Karpas-422 (cell line): ENCODE measurements around the gene SMAD3. TPM values are rescaled to one million over a fixed set of nuclear protein-coding genes. Genes with fewer than 3 reads are reported as not detected.

Experiments used
- DNase-seq: peaks from one replicate; pipeline ENCODE4 v3.0.0-alpha.2; 2015
- H2AFZ ChIP-seq: fragments of 200-600 bp; sonication (generic); 2 replicates; pipeline ENCODE4 v1.6.1; 2014; ENCODE audit warnings: antibody characterized with exemption, low read length, mixed read lengths
- H3K27ac ChIP-seq: fragments of 200-600 bp; sonication (generic); 2 replicates; pipeline ENCODE4 v1.5.1; 2014; ENCODE audit warnings: mild to moderate bottlenecking, low read length, moderate library complexity
- H3K27me3 ChIP-seq: fragments of 200-600 bp; sonication (generic); 2 replicates; pipeline ENCODE4 v1.6.1; 2014; ENCODE audit warnings: low read length, mixed read lengths
- H3K36me3 ChIP-seq: fragments of 200-600 bp; sonication (generic); 2 replicates; pipeline ENCODE4 v1.6.1; 2014; ENCODE audit warnings: low read length, mixed read lengths; ENCODE audit not compliant: insufficient read depth
- H3K4me1 ChIP-seq: fragments of 200-600 bp; sonication (generic); 2 replicates; pipeline ENCODE4 v1.6.1; 2014; ENCODE audit warnings: mild to moderate bottlenecking, low read length, mixed read lengths
- H3K4me2 ChIP-seq: fragments of 200-600 bp; sonication (generic); 2 replicates; pipeline ENCODE4 v1.6.1; 2014; ENCODE audit warnings: low read length, low read depth, mild to moderate bottlenecking; ENCODE audit not compliant: poor library complexity, severe bottlenecking
- H3K4me3 ChIP-seq: fragments of 200-600 bp; sonication (generic); 2 replicates; pipeline ENCODE4 v1.5.1; 2014; ENCODE audit warnings: mild to moderate bottlenecking, antibody characterized with exemption, low read length, mixed read lengths
- H3K79me2 ChIP-seq: fragments of 200-600 bp; sonication (generic); 2 replicates; pipeline ENCODE4 v1.6.1; 2014; ENCODE audit warnings: mild to moderate bottlenecking, low read length, mixed read lengths
- H3K9ac ChIP-seq: fragments of 200-600 bp; sonication (generic); 2 replicates; pipeline ENCODE4 v1.6.0; 2014; ENCODE audit warnings: low read length
- H3K9me2 ChIP-seq: fragments of 200-600 bp; sonication (generic), shearing (Covaris generic); replicated peaks from 2 replicates; pipeline ENCODE4 v1.6.0; 2014; ENCODE audit warnings: mild to moderate bottlenecking, low read length, moderate library complexity; ENCODE audit not compliant: insufficient read depth
- H3K9me3 ChIP-seq: fragments of 300-700, 200-600 bp; sonication (generic); 2 replicates; pipeline ENCODE4 v1.6.1; 2014; ENCODE audit warnings: low read length, mixed read lengths
- H4K20me1 ChIP-seq: fragments of 200-600 bp; sonication (generic); 2 replicates; pipeline ENCODE4 v1.6.1; 2014; ENCODE audit warnings: mild to moderate bottlenecking, antibody characterized with exemption, low read length, low read depth; ENCODE audit not compliant: insufficient read depth
- total RNA-seq: library from RNA; depleted of rRNA; stranded (reverse); fragments of >200 nt; shearing (Covaris generic); gene quantifications from 2 replicates; pipeline ENCODE4 v1.2.3, GENCODE V29; 2014; ENCODE audit warnings: low replicate concordance

SMAD3 gene
- total RNA-seq, 1 experiment from 2014 or later = 27.7 TPM

DNA sequence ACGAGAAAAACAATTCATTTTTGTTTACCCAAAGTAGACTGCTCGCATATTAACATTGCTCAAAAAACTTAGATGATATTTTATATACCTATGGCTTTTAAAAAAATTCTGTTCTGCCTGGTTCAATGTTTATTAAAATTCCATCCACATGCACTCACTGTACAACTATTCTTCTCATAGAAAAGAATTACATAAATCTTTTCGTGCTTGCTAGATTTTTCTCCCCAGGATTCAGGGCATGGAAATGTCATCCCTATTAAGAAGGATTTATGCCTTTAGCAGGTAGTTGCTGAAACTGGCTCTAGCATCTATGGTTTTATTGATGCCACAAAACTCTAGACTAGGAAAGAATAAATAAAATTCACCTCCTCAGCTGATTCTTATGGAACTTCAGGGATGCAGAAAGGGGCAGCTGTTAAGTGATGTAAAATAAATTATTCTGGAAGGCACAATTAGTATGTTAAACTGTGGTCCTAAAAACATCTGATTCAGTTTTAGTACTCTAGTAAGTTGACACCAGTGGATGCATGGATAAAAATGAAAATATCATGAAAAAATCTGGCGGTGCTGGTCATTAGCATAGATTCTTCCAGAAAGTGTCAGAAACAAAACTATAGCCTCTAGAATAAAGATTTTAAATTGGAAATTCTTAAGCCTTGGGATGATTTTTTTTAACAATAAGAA lies 147.4 kb downstream of the SMAD3 start:
- Histone ChIP-seq H4K20me1 (no peaks in the 10 kb centered on the region), H3K27me3 (no peaks in the 10 kb centered on the region), H3K4me3 (no peak overlapping the region), H3K79me2 (no peaks in the 10 kb centered on the region), H3K36me3 (peaks cover 10% of the 10 kb centered on the region; the same call in 1 of the 2 replicates), H3K4me2 (no peak overlapping the region), H3K9me3 (no peaks in the 10 kb centered on the region), H3K9ac (no peak overlapping the region), H3K9me2 (no peaks in the 10 kb centered on the region), H2AFZ (no peak overlapping the region), H3K4me1 (peaks cover 16% of the 10 kb centered on the region), H3K27ac (no peak overlapping the region)
- no peak for DNase-seq

DNA sequence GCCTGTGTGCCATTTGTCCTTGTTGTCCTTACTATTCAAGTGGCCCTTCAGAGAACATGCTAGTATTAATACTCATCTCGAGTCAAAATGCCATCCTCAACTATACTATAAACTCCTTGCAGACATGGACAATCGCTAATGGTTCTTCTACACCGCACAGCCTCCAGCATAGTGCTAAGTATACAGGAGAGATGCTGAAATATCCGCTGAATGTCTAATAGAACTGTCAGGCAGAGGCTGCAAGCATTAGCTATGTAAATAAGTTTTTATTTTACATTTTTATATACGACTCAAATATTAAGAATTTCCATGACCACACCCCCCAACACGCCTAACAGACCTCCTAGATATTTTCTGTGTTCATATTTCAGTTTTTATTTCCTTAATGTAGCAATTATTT lies 149.7 kb downstream of the SMAD3 start:
- no peak overlapping the region for H3K9ac ChIP-seq
- H3K4me2 ChIP-seq = peak overlapping the region; percentile 53
- no peaks in the 10 kb centered on the region for H3K79me2 ChIP-seq
- no peaks in the 10 kb centered on the region for H3K27me3 ChIP-seq
- no peaks in the 10 kb centered on the region for H4K20me1 ChIP-seq
- no peak overlapping the region for H3K4me3 ChIP-seq
- no peaks in the 10 kb centered on the region for H3K36me3 ChIP-seq
- H3K27ac ChIP-seq = no peak overlapping the region
- DNase-seq = no peak
- peaks cover 10% of the 10 kb centered on the region for H3K4me1 ChIP-seq
- no peaks in the 10 kb centered on the region for H3K9me3 ChIP-seq
- H2AFZ ChIP-seq = no peak overlapping the region
- no peaks in the 10 kb centered on the region for H3K9me2 ChIP-seq

DNA sequence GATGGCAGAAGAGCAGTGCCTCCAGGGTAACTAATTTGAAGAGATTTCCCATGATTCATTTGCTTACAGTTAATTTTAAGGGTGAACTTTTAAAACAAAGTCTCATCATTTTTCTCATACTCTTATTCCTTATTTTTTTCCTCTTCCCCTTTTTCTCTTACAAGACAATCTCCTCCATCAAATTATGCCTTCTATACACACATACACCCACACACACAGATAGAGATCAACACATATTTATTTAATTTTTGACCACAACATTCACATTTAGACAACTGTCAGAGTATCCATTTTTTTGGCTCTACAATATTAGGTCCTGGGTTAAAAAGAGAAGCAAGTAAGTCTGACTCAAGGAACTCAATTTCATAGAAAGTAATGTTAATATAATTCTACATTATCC lies 151.5 kb downstream of the SMAD3 start:
- no peaks in the 10 kb centered on the region for H4K20me1 ChIP-seq
- H3K9ac ChIP-seq = no peak overlapping the region
- DNase-seq = no peak
- H3K4me2 ChIP-seq = no peak overlapping the region
- H3K4me3 ChIP-seq = no peak overlapping the region
- H3K9me3 ChIP-seq = no peaks in the 10 kb centered on the region
- H3K27me3 ChIP-seq = no peaks in the 10 kb centered on the region
- H3K36me3 ChIP-seq = no peaks in the 10 kb centered on the region
- H2AFZ ChIP-seq = no peak overlapping the region
- H3K4me1 ChIP-seq = peaks cover 10% of the 10 kb centered on the region
- no peaks in the 10 kb centered on the region for H3K9me2 ChIP-seq
- H3K79me2 ChIP-seq = no peaks in the 10 kb centered on the region
- no peak overlapping the region for H3K27ac ChIP-seq

DNA sequence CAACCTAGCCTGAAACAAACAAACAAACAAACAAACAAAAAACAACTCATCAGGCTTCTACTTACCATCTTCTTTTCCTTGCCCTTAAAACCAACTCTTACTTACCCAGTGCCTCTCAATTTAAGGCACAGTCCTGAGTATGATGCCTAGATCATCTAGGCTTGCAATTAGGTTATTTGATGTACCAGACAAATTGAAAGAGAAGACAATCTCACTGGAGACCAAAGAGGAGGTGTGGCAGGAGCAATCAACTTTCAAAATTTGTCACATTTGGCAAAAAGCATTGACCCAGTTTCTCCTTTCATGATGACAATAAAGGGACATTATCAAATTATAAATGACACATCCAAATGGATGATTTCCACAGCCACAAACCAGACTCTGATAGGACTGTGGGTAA lies 153.0 kb downstream of the SMAD3 start:
- Histone ChIP-seq H2AFZ (no peak overlapping the region), H3K9me2 (no peaks in the 10 kb centered on the region), H3K36me3 (no peaks in the 10 kb centered on the region), H3K27me3 (no peaks in the 10 kb centered on the region), H3K27ac (no peak overlapping the region), H3K79me2 (no peaks in the 10 kb centered on the region), H3K4me2 (no peak overlapping the region), H4K20me1 (0 out of 2 replicates have a peak, but pooled peaks cover 5% of the 10 kb centered on the region), H3K9me3 (no peaks in the 10 kb centered on the region), H3K4me1 (peaks cover 10% of the 10 kb centered on the region), H3K9ac (no peak overlapping the region), H3K4me3 (no peak overlapping the region)
- no peak for DNase-seq

DNA sequence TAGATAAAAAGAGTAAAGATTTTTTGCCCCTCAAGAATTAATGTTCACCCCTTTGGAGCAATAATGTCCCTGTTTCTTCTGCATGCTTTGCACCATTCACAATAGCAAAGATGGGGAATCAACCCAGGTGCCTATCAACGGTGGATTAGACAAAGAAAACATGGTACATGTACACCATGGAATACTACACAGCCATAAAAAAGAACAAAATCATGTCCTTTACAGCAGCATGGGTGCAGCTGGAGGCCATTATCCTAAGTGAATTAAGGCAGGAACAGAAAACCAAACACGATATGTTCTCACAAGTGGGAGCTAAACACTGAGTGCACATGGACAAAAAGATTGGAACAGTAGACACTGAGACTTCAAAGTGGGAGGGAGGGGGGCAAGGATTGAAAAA lies 153.9 kb downstream of the SMAD3 start:
- Histone ChIP-seq H3K36me3 (no peaks in the 10 kb centered on the region), H3K4me3 (no peak overlapping the region), H4K20me1 (0 out of 2 replicates have a peak, but pooled peaks cover 5% of the 10 kb centered on the region), H3K9ac (no peak overlapping the region), H3K27me3 (no peaks in the 10 kb centered on the region), H3K4me1 (peaks cover 10% of the 10 kb centered on the region), H2AFZ (no peak overlapping the region), H3K27ac (no peak overlapping the region), H3K4me2 (no peak overlapping the region), H3K79me2 (no peaks in the 10 kb centered on the region), H3K9me3 (no peaks in the 10 kb centered on the region), H3K9me2 (no peaks in the 10 kb centered on the region)
- DNase-seq = no peak

DNA sequence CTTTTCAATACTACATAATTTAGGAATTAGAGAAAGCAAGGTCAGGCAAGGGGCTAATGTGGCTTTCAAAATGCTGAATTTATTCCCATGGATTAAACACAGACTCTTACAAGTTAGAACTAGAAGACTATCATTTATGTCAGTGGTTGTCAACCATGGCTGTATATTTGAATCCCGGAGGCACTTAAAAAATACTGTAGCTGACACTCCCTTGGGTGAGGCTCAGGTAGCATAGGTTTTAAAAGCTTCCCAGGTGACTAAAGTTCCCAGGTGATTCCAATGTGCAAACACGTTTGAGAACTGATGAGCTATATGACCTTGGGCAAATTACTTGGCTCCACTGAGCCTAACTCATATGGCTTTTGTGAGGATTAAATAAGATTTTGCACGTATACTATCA lies 159.5 kb downstream of the SMAD3 start:
- H2AFZ ChIP-seq = no peak overlapping the region
- no peak overlapping the region for H3K4me3 ChIP-seq
- H3K9ac ChIP-seq = no peak overlapping the region
- H3K4me1 ChIP-seq = peaks cover 12% of the 10 kb centered on the region
- no peak for DNase-seq
- no peaks in the 10 kb centered on the region for H3K9me3 ChIP-seq
- peak overlapping the region; percentile 16 for H3K4me2 ChIP-seq
- no peaks in the 10 kb centered on the region for H3K79me2 ChIP-seq
- H3K27me3 ChIP-seq = no peaks in the 10 kb centered on the region
- H4K20me1 ChIP-seq = peaks cover 7% of the 10 kb centered on the region; the same call in 1 of the 2 replicates
- no peaks in the 10 kb centered on the region for H3K36me3 ChIP-seq
- H3K27ac ChIP-seq = no peak overlapping the region
- H3K9me2 ChIP-seq = no peaks in the 10 kb centered on the region

DNA sequence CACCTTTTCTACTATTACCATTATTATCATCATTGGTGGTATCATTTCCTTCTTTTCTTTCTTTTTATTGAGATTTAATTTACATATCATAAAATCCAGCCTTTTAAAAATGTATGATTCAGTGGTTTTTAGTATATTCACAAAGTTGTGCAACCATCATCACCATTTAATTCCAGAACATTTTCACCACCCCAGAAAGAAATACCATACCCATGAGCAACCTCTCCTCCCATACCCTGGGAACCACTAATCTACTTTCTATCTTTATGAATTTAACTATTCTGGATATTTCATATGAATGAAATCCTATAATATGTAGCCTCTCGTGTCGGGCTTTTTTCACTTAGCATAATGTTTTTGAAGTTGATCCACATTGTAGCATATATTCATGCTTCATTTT lies 159.9 kb downstream of the SMAD3 start:
- no peaks in the 10 kb centered on the region for H3K36me3 ChIP-seq
- peaks cover 12% of the 10 kb centered on the region for H3K4me1 ChIP-seq
- no peak overlapping the region for H3K9ac ChIP-seq
- H3K4me3 ChIP-seq = no peak overlapping the region
- H3K4me2 ChIP-seq = peak overlapping the region; percentile 16
- H3K27ac ChIP-seq = no peak overlapping the region
- no peaks in the 10 kb centered on the region for H3K79me2 ChIP-seq
- no peaks in the 10 kb centered on the region for H3K9me2 ChIP-seq
- no peaks in the 10 kb centered on the region for H3K9me3 ChIP-seq
- DNase-seq = no peak
- H3K27me3 ChIP-seq = no peaks in the 10 kb centered on the region
- H4K20me1 ChIP-seq = peaks cover 7% of the 10 kb centered on the region; the same call in 1 of the 2 replicates
- no peak overlapping the region for H2AFZ ChIP-seq

DNA sequence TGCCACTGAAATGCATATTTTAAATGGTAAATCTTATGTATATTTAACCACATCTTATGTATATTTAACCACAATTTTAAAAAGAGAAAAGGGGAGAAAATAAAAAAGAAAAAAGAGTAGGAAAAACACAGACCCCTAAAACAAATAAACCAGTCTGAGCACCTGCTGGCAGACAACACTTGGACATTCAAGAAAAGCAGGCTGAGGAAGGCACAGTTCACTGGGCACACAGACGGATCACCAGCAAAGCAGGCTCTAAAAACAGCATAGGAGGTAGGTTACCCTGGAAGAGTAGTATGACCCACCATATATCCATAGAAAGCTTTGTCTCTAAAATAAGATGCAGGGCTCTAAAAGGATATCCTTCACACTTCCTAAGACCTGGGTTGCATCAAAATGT lies 162.0 kb downstream of the SMAD3 start:
- H3K27ac ChIP-seq = no peak overlapping the region
- H3K4me1 ChIP-seq = peaks cover 12% of the 10 kb centered on the region
- DNase-seq = no peak
- no peak overlapping the region for H3K9ac ChIP-seq
- H3K36me3 ChIP-seq = peaks cover 4% of the 10 kb centered on the region; the same call in 1 of the 2 replicates
- no peaks in the 10 kb centered on the region for H3K79me2 ChIP-seq
- peaks cover 7% of the 10 kb centered on the region; the same call in 1 of the 2 replicates for H4K20me1 ChIP-seq
- H3K9me3 ChIP-seq = no peaks in the 10 kb centered on the region
- H3K9me2 ChIP-seq = no peaks in the 10 kb centered on the region
- no peak overlapping the region for H3K4me3 ChIP-seq
- H3K4me2 ChIP-seq = no peak overlapping the region
- H2AFZ ChIP-seq = no peak overlapping the region
- no peaks in the 10 kb centered on the region for H3K27me3 ChIP-seq
